Measurements from ENCODE around the gene TRIOBP. TPM values are rescaled to one million over a fixed set of nuclear protein-coding genes. Genes with fewer than 3 reads are reported as not detected.

TRIOBP gene
- total RNA-seq, 1 donor from 2014 or later: 53.2 TPM

DNA sequence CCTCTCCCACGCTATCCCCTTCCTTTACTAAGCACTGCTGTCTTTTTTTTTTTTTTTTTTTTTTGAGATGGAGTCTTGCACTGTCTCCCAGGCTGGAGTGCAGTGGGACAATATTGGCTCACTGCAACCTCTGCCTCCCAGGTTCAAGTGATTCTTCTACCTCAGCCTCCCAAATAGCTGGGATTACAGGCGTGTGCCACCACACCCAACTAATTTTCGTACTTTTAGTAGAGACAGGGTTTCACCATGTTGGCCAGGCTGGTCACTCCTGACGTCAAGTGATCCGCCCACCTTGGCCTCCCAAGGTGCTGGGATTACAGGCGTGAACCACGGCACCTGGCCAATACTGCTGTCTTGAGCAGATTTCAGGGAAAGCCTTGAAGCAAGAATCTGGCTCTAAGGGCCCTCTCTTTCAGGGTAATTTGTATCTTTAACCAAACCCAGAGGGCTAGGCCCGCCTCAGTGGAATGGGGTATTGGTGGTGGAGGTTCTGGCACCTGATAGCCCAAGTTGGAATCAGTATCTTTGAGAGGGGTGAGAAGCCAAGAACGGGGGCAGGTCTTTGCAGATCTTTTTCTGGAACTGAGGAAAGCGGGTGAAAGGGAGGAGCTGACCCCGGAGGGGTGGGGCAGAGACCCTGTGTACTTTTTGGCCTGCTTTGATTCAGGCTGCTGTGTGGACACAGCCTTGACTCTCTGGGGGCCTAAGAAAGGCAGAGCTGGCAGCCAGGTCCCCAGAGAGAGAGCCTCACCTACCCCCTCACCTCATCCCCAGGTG lies 37.0 kb downstream of the TRIOBP start:
- no peaks in the 10 kb centered on the region for H3K27me3 Mint-ChIP-seq (ENCODE audit: low read depth)
- H3K27ac Mint-ChIP-seq (ENCODE audit: unreplicated experiment): no peak overlapping the region
- no peak for DNase-seq (ENCODE audit: low read depth, low spot score)

DNA sequence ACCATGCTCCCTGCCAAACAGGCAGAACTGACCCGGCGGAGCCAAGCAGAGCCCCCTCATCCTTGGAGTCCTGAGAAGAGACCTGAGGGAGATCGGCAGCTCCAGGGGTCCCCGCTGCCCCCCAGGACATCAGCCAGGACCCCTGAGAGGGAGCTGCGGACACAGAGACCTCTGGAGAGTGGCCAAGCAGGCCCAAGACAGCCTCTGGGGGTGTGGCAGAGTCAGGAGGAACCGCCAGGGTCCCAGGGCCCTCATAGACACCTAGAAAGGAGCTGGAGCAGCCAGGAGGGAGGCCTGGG lies 37.5 kb downstream of the TRIOBP start:
- peaks cover 4% of the 10 kb centered on the region for H3K36me3 Mint-ChIP-seq (ENCODE audit: low read depth)
- no peak overlapping the region for H3K4me3 Mint-ChIP-seq
- no peaks in the 10 kb centered on the region for H3K27me3 Mint-ChIP-seq (ENCODE audit: low read depth)
- no peak overlapping the region for H3K27ac Mint-ChIP-seq (ENCODE audit: unreplicated experiment)
- peaks cover 5% of the 10 kb centered on the region for H3K4me1 Mint-ChIP-seq
- TF ChIP-seq, protein P1, sequence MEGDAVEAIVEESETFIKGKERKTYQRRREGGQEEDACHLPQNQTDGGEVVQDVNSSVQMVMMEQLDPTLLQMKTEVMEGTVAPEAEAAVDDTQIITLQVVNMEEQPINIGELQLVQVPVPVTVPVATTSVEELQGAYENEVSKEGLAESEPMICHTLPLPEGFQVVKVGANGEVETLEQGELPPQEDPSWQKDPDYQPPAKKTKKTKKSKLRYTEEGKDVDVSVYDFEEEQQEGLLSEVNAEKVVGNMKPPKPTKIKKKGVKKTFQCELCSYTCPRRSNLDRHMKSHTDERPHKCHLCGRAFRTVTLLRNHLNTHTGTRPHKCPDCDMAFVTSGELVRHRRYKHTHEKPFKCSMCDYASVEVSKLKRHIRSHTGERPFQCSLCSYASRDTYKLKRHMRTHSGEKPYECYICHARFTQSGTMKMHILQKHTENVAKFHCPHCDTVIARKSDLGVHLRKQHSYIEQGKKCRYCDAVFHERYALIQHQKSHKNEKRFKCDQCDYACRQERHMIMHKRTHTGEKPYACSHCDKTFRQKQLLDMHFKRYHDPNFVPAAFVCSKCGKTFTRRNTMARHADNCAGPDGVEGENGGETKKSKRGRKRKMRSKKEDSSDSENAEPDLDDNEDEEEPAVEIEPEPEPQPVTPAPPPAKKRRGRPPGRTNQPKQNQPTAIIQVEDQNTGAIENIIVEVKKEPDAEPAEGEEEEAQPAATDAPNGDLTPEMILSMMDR (conservative IDR thresholded peaks at IDR 0.05): no peak
- H3K9me3 Mint-ChIP-seq: peaks cover 5% of the 10 kb centered on the region
- no peak for DNase-seq (ENCODE audit: low read depth, low spot score)

More for the DNA sequence above, 37.0 kb downstream of the TRIOBP start:
- TF ChIP-seq, protein P1 (conservative IDR thresholded peaks at IDR 0.05): no peak
- peaks cover 5% of the 10 kb centered on the region for H3K4me1 Mint-ChIP-seq
- H3K9me3 Mint-ChIP-seq: peaks cover 5% of the 10 kb centered on the region
- peaks cover 4% of the 10 kb centered on the region for H3K36me3 Mint-ChIP-seq (ENCODE audit: low read depth)
- H3K4me3 Mint-ChIP-seq: no peak overlapping the region

DNA sequence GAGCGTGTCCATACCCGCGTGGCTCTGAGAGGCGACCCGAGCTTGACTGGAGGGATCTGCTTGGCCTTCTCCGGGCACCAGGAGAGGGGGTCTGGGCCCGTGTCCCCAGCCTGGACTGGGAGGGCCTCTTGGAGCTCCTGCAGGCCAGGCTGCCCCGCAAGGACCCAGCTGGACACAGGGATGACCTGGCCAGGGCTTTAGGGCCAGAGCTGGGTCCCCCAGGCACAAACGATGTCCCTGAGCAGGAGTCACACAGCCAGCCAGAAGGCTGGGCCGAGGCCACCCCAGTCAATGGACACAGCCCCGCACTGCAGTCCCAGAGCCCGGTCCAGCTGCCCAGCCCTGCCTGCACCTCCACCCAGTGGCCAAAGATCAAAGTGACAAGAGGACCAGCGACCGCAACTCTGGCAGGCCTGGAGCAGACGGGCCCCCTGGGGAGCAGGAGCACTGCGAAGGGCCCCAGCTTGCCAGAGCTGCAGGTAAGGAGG lies 38.2 kb downstream of the TRIOBP start:
- Mint-ChIP-seq H3K36me3 (ENCODE audit: low read depth) (peaks cover 4% of the 10 kb centered on the region), H3K27ac (ENCODE audit: unreplicated experiment) (no peak overlapping the region), H3K27me3 (ENCODE audit: low read depth) (no peaks in the 10 kb centered on the region), H3K4me1 (peaks cover 5% of the 10 kb centered on the region), H3K9me3 (peaks cover 5% of the 10 kb centered on the region), H3K4me3 (peak overlapping the region; percentile 49)
- DNase-seq (ENCODE audit: low read depth, low spot score): peak; percentile 54
- TF ChIP-seq, protein P1 (conservative IDR thresholded peaks at IDR 0.05): peak; percentile 57

DNA sequence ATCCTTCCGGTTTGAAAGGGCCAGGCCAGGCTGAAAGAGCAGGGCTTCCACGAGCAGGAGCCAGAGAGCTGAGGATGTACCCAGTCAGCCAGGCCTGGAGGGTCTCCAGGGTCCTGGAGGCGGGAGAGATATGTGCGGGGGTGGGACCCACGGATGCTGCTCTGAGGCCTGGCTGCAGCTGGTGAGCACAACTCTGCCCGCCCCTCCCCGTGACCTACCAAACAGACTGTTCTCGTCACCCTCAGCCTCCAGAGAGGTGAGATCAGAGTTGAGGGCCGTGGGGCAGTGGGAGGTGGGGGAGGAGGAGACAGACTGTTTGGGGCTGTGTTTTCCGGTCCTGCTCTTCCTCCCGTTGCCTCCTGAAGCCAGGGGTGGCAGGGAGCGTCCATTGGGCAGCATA lies 42.2 kb downstream of the TRIOBP start:
- Mint-ChIP-seq H3K27ac (ENCODE audit: unreplicated experiment) (no peak overlapping the region), H3K4me3 (no peak overlapping the region), H3K4me1 (peaks cover 10% of the 10 kb centered on the region), H3K27me3 (ENCODE audit: low read depth) (no peaks in the 10 kb centered on the region), H3K9me3 (peaks cover 5% of the 10 kb centered on the region), H3K36me3 (ENCODE audit: low read depth) (peaks cover 4% of the 10 kb centered on the region)
- no peak for DNase-seq (ENCODE audit: low read depth, low spot score)
- TF ChIP-seq, protein P1 (conservative IDR thresholded peaks at IDR 0.05): no peak

DNA sequence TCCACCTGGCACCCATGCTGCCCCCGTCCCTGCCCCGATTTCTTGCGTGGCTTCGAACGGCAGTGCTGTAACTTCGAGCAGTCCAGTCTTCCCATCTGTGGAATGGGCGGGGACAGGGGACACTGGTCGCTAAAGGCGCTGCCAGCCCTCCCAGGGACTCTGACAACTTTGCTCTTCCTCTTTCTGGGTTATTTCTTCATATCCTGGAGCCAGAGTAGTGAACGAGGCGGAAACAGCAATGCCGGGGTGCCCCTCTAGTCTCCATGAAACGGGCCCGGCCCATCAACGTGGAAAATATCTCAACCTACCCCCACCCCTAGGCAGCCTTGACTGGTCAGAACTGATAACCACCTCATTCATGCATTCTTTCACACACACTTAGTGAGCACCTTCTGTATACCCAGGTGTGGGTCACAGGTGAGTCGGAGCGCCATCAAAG lies 42.8 kb downstream of the TRIOBP start:
- H3K36me3 Mint-ChIP-seq (ENCODE audit: low read depth): peaks cover 4% of the 10 kb centered on the region
- H3K27me3 Mint-ChIP-seq (ENCODE audit: low read depth): no peaks in the 10 kb centered on the region
- no peak for DNase-seq (ENCODE audit: low read depth, low spot score)
- peaks cover 14% of the 10 kb centered on the region for H3K4me1 Mint-ChIP-seq
- TF ChIP-seq, protein P1 (conservative IDR thresholded peaks at IDR 0.05): no peak
- H3K27ac Mint-ChIP-seq (ENCODE audit: unreplicated experiment): no peak overlapping the region
- H3K4me3 Mint-ChIP-seq: no peak overlapping the region
- H3K9me3 Mint-ChIP-seq: peaks cover 5% of the 10 kb centered on the region
